Measurements from ENCODE around the gene LOC128125822.
A peak's percentile ranks its signal among the peaks of the same experiment; 100 is the strongest.

LOC128125822 gene

DNA sequence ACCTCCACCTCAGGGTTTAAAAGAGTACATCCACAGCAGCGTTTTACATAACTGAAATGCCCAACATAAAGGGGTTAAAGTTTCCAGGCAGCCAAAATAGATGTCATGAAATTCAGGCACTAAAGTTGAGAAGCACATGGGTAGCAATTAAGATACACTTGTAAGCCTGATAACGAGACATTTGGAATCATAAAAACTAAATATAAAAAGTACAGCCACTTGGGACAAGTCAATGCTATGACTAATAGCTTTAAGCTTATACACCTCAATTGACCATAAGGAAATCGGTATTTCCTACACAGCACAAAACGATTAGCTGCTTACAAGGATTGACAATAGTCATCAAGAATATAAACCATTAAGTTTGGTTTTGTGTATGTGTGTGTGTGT lies 11.8 kb downstream of the LOC128125822 start:
- ChIA-PET POLR2A (interaction anchor here (0.8 to 1.0 kb wide), 2 partner anchors 11 to 52 kb away, joined by 3 to 4 read pairs; partner anchors contain the start of gene PHF3), CTCF (interaction anchor here (2.3 to 2.7 kb wide), 3 partner anchors 10 to 232 kb away, joined by 8 to 23 read pairs (median 13); no protein-coding TSS in a partner anchor)
- Histone ChIP-seq H3K4me3 (ENCODE audit: low read depth, low read length) (no peak overlapping the region), H3K9me3 (ENCODE audit: control insufficient read depth, insufficient read depth, low read depth, low read length) (no peaks in the 10 kb centered on the region), H3K27ac (ENCODE audit: extremely low read depth, low read depth, low read length) (no peak overlapping the region), H3K4me1 (ENCODE audit: control insufficient read depth, insufficient read depth, low read length) (no peaks in the 10 kb centered on the region), H3K36me3 (ENCODE audit: control insufficient read depth in 2 of 2, insufficient read depth in 1 of 2, low read length in 2 of 2) (peaks cover 38 to 46% of the 10 kb centered on the region in 2 experiments)
- TF ChIP-seq KLF8 (tag by site-specific recombination; IDR thresholded peaks at IDR 0.05) (no peak), ZNF560 (tag by site-specific recombination; IDR thresholded peaks at IDR 0.05; ENCODE audit: borderline replicate concordance) (no peak), ZNF248 (tag by site-specific recombination; IDR thresholded peaks at IDR 0.05) (no peak), ZNF266 (tag by site-specific recombination; IDR thresholded peaks at IDR 0.05; ENCODE audit: low read depth) (no peak), ZNF37A (tag by site-specific recombination; IDR thresholded peaks at IDR 0.05) (no peak), ZNF169 (tag by site-specific recombination; IDR thresholded peaks at IDR 0.05) (no peak), SP7 (tag by site-specific recombination; IDR thresholded peaks at IDR 0.05) (peak; percentile 66; the same call in 1 of the 2 replicates), ZNF626 (tag by site-specific recombination; IDR thresholded peaks at IDR 0.05) (no peak), ZBTB17 (tag by site-specific recombination; IDR thresholded peaks at IDR 0.05) (0 out of 2 replicates have a peak, but pooled peaks have one; percentile 22), ZNF837 (tag by site-specific recombination; IDR thresholded peaks at IDR 0.05) (no peak), FEZF1 (tag by site-specific recombination; IDR thresholded peaks at IDR 0.05) (peak; percentile 50; the same call in 1 of the 2 replicates), ZNF426 (tag by site-specific recombination; IDR thresholded peaks at IDR 0.05) (no peak), ZNF138 (tag by site-specific recombination; IDR thresholded peaks at IDR 0.05; ENCODE audit: borderline replicate concordance) (no peak), BCL11A (tag by site-specific recombination; IDR thresholded peaks at IDR 0.05; ENCODE audit: low read depth) (peak; percentile 49; the same call in 1 of the 2 replicates), HOXA7 (CRISPR knock-in tag; IDR thresholded peaks at IDR 0.05; ENCODE audit: borderline replicate concordance) (no peak), ZNF174 (tag by site-specific recombination; IDR thresholded peaks at IDR 0.05) (no peak), ZNF239 (tag by site-specific recombination; IDR thresholded peaks at IDR 0.05) (no peak), ZNF202 (tag by site-specific recombination; IDR thresholded peaks at IDR 0.05; ENCODE audit: borderline replicate concordance) (no peak), ZFP37 (tag by site-specific recombination; IDR thresholded peaks at IDR 0.05) (no peak)
- TF ChIP-seq, protein P1, sequence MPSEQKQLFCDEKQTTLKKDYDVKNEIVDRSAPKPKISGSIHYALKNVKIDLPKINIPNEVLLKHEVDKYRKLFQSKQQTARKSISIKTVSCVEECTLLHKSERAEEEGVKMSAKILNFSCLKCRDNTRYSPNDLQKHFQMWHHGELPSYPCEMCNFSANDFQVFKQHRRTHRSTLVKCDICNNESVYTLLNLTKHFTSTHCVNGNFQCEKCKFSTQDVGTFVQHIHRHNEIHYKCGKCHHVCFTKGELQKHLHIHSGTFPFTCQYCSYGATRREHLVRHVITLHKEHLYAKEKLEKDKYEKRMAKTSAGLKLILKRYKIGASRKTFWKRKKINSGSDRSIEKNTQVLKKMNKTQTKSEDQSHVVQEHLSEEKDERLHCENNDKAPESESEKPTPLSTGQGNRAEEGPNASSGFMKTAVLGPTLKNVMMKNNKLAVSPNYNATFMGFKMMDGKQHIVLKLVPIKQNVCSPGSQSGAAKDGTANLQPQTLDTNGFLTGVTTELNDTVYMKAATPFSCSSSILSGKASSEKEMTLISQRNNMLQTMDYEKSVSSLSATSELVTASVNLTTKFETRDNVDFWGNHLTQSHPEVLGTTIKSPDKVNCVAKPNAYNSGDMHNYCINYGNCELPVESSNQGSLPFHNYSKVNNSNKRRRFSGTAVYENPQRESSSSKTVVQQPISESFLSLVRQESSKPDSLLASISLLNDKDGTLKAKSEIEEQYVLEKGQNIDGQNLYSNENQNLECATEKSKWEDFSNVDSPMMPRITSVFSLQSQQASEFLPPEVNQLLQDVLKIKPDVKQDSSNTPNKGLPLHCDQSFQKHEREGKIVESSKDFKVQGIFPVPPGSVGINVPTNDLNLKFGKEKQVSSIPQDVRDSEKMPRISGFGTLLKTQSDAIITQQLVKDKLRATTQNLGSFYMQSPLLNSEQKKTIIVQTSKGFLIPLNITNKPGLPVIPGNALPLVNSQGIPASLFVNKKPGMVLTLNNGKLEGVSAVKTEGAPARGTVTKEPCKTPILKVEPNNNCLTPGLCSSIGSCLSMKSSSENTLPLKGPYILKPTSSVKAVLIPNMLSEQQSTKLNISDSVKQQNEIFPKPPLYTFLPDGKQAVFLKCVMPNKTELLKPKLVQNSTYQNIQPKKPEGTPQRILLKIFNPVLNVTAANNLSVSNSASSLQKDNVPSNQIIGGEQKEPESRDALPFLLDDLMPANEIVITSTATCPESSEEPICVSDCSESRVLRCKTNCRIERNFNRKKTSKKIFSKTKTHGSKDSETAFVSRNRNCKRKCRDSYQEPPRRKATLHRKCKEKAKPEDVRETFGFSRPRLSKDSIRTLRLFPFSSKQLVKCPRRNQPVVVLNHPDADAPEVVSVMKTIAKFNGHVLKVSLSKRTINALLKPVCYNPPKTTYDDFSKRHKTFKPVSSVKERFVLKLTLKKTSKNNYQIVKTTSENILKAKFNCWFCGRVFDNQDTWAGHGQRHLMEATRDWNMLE (tag by site-specific recombination; conservative IDR thresholded peaks at IDR 0.05; ENCODE audit: low read depth): no peak
- TF ChIP-seq, protein P2, sequence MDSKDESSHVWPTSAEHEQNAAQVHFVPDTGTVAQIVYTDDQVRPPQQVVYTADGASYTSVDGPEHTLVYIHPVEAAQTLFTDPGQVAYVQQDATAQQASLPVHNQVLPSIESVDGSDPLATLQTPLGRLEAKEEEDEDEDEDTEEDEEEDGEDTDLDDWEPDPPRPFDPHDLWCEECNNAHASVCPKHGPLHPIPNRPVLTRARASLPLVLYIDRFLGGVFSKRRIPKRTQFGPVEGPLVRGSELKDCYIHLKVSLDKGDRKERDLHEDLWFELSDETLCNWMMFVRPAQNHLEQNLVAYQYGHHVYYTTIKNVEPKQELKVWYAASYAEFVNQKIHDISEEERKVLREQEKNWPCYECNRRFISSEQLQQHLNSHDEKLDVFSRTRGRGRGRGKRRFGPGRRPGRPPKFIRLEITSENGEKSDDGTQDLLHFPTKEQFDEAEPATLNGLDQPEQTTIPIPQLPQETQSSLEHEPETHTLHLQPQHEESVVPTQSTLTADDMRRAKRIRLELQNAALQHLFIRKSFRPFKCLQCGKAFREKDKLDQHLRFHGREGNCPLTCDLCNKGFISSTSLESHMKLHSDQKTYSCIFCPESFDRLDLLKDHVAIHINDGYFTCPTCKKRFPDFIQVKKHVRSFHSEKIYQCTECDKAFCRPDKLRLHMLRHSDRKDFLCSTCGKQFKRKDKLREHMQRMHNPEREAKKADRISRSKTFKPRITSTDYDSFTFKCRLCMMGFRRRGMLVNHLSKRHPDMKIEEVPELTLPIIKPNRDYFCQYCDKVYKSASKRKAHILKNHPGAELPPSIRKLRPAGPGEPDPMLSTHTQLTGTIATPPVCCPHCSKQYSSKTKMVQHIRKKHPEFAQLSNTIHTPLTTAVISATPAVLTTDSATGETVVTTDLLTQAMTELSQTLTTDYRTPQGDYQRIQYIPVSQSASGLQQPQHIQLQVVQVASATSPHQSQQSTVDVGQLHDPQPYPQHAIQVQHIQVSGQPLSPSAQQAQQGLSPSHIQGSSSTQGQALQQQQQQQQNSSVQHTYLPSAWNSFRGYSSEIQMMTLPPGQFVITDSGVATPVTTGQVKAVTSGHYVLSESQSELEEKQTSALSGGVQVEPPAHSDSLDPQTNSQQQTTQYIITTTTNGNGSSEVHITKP (tag by site-specific recombination; IDR thresholded peaks at IDR 0.05): no peak
- TF ChIP-seq, protein P3, sequence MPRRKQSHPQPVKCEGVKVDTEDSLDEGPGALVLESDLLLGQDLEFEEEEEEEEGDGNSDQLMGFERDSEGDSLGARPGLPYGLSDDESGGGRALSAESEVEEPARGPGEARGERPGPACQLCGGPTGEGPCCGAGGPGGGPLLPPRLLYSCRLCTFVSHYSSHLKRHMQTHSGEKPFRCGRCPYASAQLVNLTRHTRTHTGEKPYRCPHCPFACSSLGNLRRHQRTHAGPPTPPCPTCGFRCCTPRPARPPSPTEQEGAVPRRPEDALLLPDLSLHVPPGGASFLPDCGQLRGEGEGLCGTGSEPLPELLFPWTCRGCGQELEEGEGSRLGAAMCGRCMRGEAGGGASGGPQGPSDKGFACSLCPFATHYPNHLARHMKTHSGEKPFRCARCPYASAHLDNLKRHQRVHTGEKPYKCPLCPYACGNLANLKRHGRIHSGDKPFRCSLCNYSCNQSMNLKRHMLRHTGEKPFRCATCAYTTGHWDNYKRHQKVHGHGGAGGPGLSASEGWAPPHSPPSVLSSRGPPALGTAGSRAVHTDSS (tag by site-specific recombination; IDR thresholded peaks at IDR 0.05): 0 out of 2 replicates have a peak, but pooled peaks have one; percentile 12
- TF ChIP-seq, protein P4, sequence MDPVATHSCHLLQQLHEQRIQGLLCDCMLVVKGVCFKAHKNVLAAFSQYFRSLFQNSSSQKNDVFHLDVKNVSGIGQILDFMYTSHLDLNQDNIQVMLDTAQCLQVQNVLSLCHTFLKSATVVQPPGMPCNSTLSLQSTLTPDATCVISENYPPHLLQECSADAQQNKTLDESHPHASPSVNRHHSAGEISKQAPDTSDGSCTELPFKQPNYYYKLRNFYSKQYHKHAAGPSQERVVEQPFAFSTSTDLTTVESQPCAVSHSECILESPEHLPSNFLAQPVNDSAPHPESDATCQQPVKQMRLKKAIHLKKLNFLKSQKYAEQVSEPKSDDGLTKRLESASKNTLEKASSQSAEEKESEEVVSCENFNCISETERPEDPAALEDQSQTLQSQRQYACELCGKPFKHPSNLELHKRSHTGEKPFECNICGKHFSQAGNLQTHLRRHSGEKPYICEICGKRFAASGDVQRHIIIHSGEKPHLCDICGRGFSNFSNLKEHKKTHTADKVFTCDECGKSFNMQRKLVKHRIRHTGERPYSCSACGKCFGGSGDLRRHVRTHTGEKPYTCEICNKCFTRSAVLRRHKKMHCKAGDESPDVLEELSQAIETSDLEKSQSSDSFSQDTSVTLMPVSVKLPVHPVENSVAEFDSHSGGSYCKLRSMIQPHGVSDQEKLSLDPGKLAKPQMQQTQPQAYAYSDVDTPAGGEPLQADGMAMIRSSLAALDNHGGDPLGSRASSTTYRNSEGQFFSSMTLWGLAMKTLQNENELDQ (tag by site-specific recombination; IDR thresholded peaks at IDR 0.05; ENCODE audit: low read depth): no peak
- TF ChIP-seq, protein P5, sequence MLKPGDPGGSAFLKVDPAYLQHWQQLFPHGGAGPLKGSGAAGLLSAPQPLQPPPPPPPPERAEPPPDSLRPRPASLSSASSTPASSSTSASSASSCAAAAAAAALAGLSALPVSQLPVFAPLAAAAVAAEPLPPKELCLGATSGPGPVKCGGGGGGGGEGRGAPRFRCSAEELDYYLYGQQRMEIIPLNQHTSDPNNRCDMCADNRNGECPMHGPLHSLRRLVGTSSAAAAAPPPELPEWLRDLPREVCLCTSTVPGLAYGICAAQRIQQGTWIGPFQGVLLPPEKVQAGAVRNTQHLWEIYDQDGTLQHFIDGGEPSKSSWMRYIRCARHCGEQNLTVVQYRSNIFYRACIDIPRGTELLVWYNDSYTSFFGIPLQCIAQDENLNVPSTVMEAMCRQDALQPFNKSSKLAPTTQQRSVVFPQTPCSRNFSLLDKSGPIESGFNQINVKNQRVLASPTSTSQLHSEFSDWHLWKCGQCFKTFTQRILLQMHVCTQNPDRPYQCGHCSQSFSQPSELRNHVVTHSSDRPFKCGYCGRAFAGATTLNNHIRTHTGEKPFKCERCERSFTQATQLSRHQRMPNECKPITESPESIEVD (tag by site-specific recombination; IDR thresholded peaks at IDR 0.05): 0 out of 2 replicates have a peak, but pooled peaks have one; percentile 62
